A549 (cell line): ENCODE measurements around the gene ZNF23.

ENCODE experiments used
- BCL3 ChIP-seq: fragments of >200 bp; sonication (Bioruptor Twin); formaldehyde crosslinking; IDR thresholded peaks from 3 replicates; pipeline ENCODE4 v1.6.1; 2016
- CHD4 ChIP-seq: fragments of 200-600 bp; sonication (generic); IDR thresholded peaks from 2 replicates; pipeline ENCODE4 v1.6.1; 2016; ENCODE audit warnings: antibody characterized with exemption, mild to moderate bottlenecking, borderline replicate concordance
- CTCF ChIP-seq: fragments of >200 bp; sonication (Bioruptor Twin); formaldehyde crosslinking; IDR thresholded peaks from 3 replicates; pipeline ENCODE4 v1.5.1; 2016
- EP300 ChIP-seq, 2 experiments: fragments of >200 bp; sonication (Bioruptor Twin); formaldehyde crosslinking; IDR thresholded peaks; 2 replicates in 1 of 2; 3 replicates in 1 of 2; pipeline ENCODE4 v1.6.1; 2016 to 2017
- FOSL2 ChIP-seq, 2 experiments: fragments of 450-650 bp in 1 of 2; fragments of >200 bp in 1 of 2; sonication (Bioruptor Twin) in 1 of 2; formaldehyde crosslinking; IDR thresholded peaks; 2 replicates each; pipeline versions ENCODE4 v1.5.0 to v1.6.1; 2016 to 2020; ENCODE audit warnings: mild to moderate bottlenecking in 1 of 2, moderate library complexity in 1 of 2
- HMGXB4 ChIP-seq: fragments of 250-450 bp; sonication (Bioruptor Pico); IDR thresholded peaks from 2 replicates; pipeline ENCODE4 v1.5.0; 2021; ENCODE audit warnings: mild to moderate bottlenecking, moderate library complexity, borderline replicate concordance
- MAX ChIP-seq: IDR thresholded peaks from 2 replicates; pipeline ENCODE4 v1.6.1; 2012
- NFE2L2 ChIP-seq: fragments of 150-350 bp; conservative IDR thresholded peaks from 2 replicates; pipeline ENCODE4 v1.6.1; 2014; ENCODE audit warnings: low read length
- POLR2A ChIP-seq: IDR thresholded peaks from 2 replicates; pipeline ENCODE4 v1.6.1; 2012; ENCODE audit warnings: mild to moderate bottlenecking, low read length
- POLR2AphosphoS2 ChIP-seq: conservative IDR thresholded peaks from 2 replicates; pipeline ENCODE4 v1.6.1; 2012; ENCODE audit warnings: low read length, improper control_type of control experiment, inconsistent platforms
- REST ChIP-seq: fragments of 200-600 bp; sonication (generic); IDR thresholded peaks from 2 replicates; pipeline ENCODE4 v1.6.1; 2016; ENCODE audit warnings: antibody characterized with exemption, mild to moderate bottlenecking, moderate library complexity
- USF2 ChIP-seq: fragments of 450-650 bp; IDR thresholded peaks from 2 replicates; pipeline ENCODE4 v1.6.1; 2014; ENCODE audit warnings: antibody characterized with exemption
- ZNF302 ChIP-seq: fragments of 250-450 bp; sonication (Bioruptor Pico); IDR thresholded peaks from 2 replicates; pipeline ENCODE4 v1.9.0; 2021; ENCODE audit warnings: inconsistent platforms, mild to moderate bottlenecking, moderate library complexity

GRCh38 chr16:71448274-71448866 is 13.7 kb downstream of the ZNF23 start:
- TF ChIP-seq FOSL2 (IDR thresholded peaks at IDR 0.05) (no peak), FOSL2 (CRISPR knock-in tag; IDR thresholded peaks at IDR 0.05) (no peak), ZNF302 (no peak), CTCF (no peak), HMGXB4 (no peak), BCL3 (no peak), REST (no peak), POLR2A (no peak), MAX (no peak), CHD4 (no peak), USF2 (no peak), EP300 (IDR thresholded peaks at IDR 0.05) (no peak), NFE2L2 (no peak), POLR2AphosphoS2 (no peak)
